ENCODE data around the gene ZNF408.
"Not testable (repeated sequence)": the region's sequence is repeated elsewhere in the genome, so short reads cannot be mapped to it uniquely, and the experiment has no call there.

Gene ZNF408

GRCh38 chr11:46705070-46705688 is 4.3 kb downstream of the ZNF408 start:
- no peak overlapping the region for H3K4me3 Mint-ChIP-seq
- ATAC-seq = no peak
- no peaks in the 10 kb centered on the region for H3K27me3 Mint-ChIP-seq
- H3K9me3 Mint-ChIP-seq = no peaks in the 10 kb centered on the region
- H3K4me1 Mint-ChIP-seq = peaks cover 28% of the 10 kb centered on the region
- H3K27ac Mint-ChIP-seq = no peak overlapping the region
- no peak for DNase-seq

DNA sequence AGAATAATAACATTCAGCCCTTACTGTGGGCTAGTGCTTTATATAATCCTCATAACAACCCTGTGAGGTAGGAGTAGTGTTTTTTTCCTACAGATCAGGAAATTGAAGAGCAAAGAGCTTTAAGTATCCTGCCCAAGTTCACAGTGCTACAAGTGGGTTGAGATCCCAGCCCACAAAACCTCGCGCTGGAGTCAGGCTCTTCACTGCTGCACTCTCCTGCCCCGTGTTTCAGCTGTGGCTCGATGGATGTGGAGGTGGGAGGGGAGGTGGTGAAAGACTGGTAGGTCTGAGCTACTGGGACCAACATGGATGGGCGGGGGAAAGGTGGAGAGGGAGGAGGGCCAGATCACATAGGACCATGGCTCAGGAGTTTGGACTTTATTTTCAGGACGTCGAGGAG is 6.1 kb downstream of the ZNF408 start:
- Mint-ChIP-seq H3K4me1 (peaks cover 20% of the 10 kb centered on the region), H3K4me3 (no peak overlapping the region), H3K27ac (peak overlapping the region in 1 of 2 donors; percentile 18), H3K9me3 (no peaks in the 10 kb centered on the region), H3K27me3 (no peaks in the 10 kb centered on the region)
- DNase-seq (no peak), ATAC-seq (peak; percentile 16)

DNA sequence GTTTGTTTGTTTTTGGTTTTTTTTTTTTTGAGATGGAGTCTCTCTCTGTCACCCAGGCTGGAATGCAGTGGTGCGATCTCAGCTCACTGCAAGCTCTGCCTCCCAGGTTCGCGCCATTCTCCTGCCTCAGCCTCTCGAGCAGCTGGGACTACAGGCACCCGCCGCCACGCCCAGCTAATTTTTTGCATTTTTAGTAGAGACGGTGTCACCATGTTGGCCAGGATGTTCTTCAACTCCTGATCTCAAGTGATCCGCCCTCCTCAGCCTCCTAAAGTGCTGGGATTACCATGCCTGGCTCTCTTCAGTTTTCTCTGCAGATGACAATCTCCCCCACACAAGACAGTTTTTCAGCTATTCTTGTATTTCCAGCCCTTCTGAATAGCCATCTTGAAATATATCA is 8.5 kb downstream of the ZNF408 start:
- H3K27me3 Mint-ChIP-seq, H3K9me3 Mint-ChIP-seq, DNase-seq, ATAC-seq, H3K27ac Mint-ChIP-seq, H3K4me1 Mint-ChIP-seq, H3K4me3 Mint-ChIP-seq: not testable (repeated sequence)

GRCh38 chr11:46710821-46711269 is 10.0 kb downstream of the ZNF408 start:
- Mint-ChIP-seq H3K9me3 (no peaks in the 10 kb centered on the region), H3K4me3 (no peak overlapping the region), H3K27me3 (no peaks in the 10 kb centered on the region), H3K4me1 (peaks cover 6% of the 10 kb centered on the region), H3K27ac (peak overlapping the region in 1 of 2 donors; percentile 27)
- ATAC-seq (no peak), DNase-seq (no peak)

GRCh38 chr11:46711303-46711702 is 10.5 kb downstream of the ZNF408 start:
- H3K4me3 Mint-ChIP-seq = no peak overlapping the region
- peaks cover 6% of the 10 kb centered on the region for H3K4me1 Mint-ChIP-seq
- DNase-seq = no peak
- H3K27ac Mint-ChIP-seq = no peak overlapping the region
- ATAC-seq = no peak
- no peaks in the 10 kb centered on the region for H3K9me3 Mint-ChIP-seq
- no peaks in the 10 kb centered on the region for H3K27me3 Mint-ChIP-seq

DNA sequence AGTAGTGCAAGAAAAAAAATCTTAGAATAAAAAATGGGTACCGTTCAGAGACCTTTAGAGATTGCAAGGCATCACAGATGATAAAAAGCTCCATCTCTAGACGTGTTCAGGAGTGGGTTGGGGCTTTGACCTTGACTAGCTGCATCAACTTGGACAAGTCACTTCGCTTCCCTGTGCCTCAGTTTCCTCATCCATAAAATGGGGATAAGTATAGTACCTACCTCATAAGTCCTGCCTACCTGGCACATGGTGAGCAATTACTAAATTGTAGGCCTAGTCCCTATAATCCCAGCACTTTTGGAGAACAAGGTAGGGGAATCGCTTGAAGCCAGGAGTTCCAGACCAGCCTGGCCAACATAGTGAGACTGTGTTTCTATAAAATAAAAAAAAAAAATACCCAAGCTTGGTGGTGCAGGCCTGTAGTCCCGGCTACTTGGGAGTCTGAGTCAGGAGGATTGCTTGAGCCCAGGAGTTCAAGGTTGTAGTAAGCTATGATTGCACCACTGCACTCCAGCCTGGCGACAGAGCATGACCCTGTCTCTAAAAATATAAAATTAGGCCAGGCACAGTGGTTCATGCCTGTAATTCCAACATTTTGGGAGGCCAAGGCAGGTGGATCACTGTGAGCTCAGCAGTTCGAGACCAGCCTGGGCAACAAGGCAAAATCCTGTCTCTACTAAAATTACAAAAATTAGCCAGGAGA is 12.2 kb downstream of the ZNF408 start:
- no peaks in the 10 kb centered on the region for H3K4me1 Mint-ChIP-seq
- H3K9me3 Mint-ChIP-seq = no peaks in the 10 kb centered on the region
- DNase-seq = no peak
- no peaks in the 10 kb centered on the region for H3K27me3 Mint-ChIP-seq
- no peak for ATAC-seq
- no peak overlapping the region for H3K27ac Mint-ChIP-seq
- no peak overlapping the region for H3K4me3 Mint-ChIP-seq

GRCh38 chr11:46717825-46718154 is 17.0 kb downstream of the ZNF408 start:
- not testable (repeated sequence) for H3K9me3 Mint-ChIP-seq, DNase-seq, H3K27me3 Mint-ChIP-seq, H3K4me3 Mint-ChIP-seq, ATAC-seq, H3K27ac Mint-ChIP-seq
- H3K4me1 Mint-ChIP-seq = peaks cover 10% of the 10 kb centered on the region

GRCh38 chr11:46718155-46719019 is 17.6 kb downstream of the ZNF408 start:
- H3K4me1 Mint-ChIP-seq = peaks cover 10% of the 10 kb centered on the region
- no peaks in the 10 kb centered on the region for H3K27me3 Mint-ChIP-seq
- H3K4me3 Mint-ChIP-seq = no peak overlapping the region
- peak overlapping the region in 1 of 2 donors; percentile 57 for H3K27ac Mint-ChIP-seq
- no peak for ATAC-seq
- H3K9me3 Mint-ChIP-seq = no peaks in the 10 kb centered on the region
- no peak for DNase-seq

DNA sequence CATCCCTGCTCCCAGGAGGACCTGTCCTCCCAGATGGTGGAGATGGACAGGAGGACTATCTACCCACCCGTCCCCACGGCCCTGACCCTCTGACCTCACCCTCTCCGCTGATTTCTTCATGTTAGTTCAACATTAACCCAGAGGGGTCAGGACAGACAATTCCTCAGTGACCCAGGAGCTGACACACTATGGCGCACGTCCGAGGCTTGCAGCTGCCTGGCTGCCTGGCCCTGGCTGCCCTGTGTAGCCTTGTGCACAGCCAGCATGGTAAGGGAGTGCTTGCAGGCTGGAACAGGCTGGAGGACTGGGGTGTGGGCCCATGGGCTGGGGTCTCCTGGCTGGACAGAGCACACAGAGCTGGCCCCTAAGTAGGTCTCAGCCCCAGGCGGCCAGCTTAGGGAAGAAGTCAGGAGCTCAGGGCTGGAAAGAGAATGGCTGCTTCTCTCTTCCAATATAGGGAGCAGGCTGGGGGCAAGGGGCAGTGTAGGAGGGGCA is 18.3 kb downstream of the ZNF408 start, which contains the start of gene F2:
F2 (plus strand) TSS at position 166 of the 495 bp plus-strand sequence; CDS start at position 189, 23 bp downstream.
- H3K27ac Mint-ChIP-seq = peak within 1 kb of the TSS; percentile 48 to 57
- H3K9me3 Mint-ChIP-seq = no peaks in the 10 kb centered on the region
- DNase-seq (no peak), ATAC-seq (no peak)
- H3K4me3 Mint-ChIP-seq = no peak within 1 kb of the TSS
- H3K4me1 Mint-ChIP-seq = peaks cover 10% of the 10 kb centered on the region
- H3K27me3 Mint-ChIP-seq = no peaks in the 10 kb centered on the region

DNA sequence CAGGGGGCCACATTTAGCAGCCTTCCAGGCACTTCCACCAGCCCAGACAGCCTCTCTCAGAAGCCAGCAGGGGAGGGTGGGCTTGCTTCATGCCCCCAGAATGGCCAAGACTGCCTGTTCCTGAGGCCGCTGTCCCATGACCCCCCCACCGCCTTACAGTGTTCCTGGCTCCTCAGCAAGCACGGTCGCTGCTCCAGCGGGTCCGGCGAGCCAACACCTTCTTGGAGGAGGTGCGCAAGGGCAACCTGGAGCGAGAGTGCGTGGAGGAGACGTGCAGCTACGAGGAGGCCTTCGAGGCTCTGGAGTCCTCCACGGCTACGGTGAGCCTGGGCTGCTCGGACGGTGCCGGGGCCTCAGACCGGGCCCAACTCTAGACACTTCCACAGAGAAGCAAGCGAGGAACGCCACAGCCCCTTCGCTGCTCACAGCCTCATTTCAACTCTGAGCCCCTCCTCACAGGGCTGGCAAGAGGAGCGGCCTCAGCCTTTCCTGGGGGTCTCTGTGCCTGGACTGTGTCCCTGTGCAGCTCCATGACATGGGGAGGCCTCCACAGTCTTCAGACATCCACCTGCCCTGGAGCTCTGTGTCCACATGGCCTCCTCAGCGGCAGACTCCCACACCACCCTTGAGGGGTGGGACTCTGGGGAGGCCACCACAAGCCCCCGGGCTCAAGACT is 18.9 kb downstream of the ZNF408 start:
- Mint-ChIP-seq H3K4me1 (peaks cover 10% of the 10 kb centered on the region), H3K27ac (peak overlapping the region in 1 of 2 donors; percentile 48), H3K9me3 (no peaks in the 10 kb centered on the region), H3K27me3 (no peaks in the 10 kb centered on the region), H3K4me3 (no peak overlapping the region)
- ATAC-seq (peak; percentile 40), DNase-seq (no peak)

- H3K9me3 Mint-ChIP-seq = no peaks in the 10 kb centered on the region
- no peak for ATAC-seq
- DNase-seq = no peak
- no peak overlapping the region for H3K4me3 Mint-ChIP-seq
- no peaks in the 10 kb centered on the region for H3K27me3 Mint-ChIP-seq
- no peak overlapping the region for H3K27ac Mint-ChIP-seq
- peaks cover 10% of the 10 kb centered on the region for H3K4me1 Mint-ChIP-seq
These were observed 20.5 kb downstream of the ZNF408 start for GRCh38 chr11:46721286-46721685.

DNA sequence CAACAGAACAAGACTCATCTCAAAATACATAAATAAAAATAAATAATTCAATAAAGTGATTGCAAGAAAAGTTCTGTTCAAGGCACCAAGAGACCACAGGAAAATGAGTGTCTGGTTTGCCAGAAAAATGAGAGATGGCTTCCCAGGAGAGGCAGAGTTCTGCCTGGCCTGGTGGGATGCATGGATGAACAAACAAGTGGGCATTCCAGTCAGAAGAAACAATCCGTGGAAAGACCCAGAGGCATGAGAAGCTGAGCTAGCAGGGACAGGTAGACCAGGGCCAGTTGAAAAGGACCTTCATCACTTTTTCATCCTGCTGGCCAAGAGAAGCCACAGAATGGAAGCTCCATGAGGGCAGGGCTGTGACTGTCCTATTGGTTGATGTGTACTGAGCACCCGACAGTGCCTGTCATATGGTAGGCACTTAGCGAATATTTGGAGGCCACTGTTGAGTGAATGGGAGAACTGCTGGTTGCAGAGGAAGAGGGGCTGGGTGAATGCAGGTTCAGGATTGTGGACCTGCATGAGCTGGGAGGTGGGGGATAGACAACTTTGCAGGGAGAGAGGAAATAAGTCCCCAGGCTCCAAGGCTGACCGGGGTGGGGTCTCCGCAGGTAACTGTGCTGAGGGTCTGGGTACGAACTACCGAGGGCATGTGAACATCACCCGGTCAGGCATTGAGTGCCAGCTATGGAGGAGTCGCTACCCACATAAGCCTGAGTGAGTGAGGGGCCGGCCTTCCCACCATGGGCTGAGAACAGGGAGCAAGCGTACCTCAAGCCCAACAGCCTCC is 21.9 kb downstream of the ZNF408 start:
- Mint-ChIP-seq H3K9me3 (no peaks in the 10 kb centered on the region), H3K4me3 (no peak overlapping the region), H3K4me1 (peaks cover 10% of the 10 kb centered on the region), H3K27me3 (no peaks in the 10 kb centered on the region), H3K27ac (peak overlapping the region in 1 of 2 donors; percentile 9)
- no peak for ATAC-seq
- no peak for DNase-seq

- H3K4me3 Mint-ChIP-seq = no peak overlapping the region
- no peak overlapping the region for H3K27ac Mint-ChIP-seq
- peaks cover 8% of the 10 kb centered on the region for H3K4me1 Mint-ChIP-seq
- no peak for ATAC-seq
- no peaks in the 10 kb centered on the region for H3K27me3 Mint-ChIP-seq
- no peak for DNase-seq
- H3K9me3 Mint-ChIP-seq = no peaks in the 10 kb centered on the region
These were observed 22.5 kb downstream of the ZNF408 start for GRCh38 chr11:46723359-46723680.

DNA sequence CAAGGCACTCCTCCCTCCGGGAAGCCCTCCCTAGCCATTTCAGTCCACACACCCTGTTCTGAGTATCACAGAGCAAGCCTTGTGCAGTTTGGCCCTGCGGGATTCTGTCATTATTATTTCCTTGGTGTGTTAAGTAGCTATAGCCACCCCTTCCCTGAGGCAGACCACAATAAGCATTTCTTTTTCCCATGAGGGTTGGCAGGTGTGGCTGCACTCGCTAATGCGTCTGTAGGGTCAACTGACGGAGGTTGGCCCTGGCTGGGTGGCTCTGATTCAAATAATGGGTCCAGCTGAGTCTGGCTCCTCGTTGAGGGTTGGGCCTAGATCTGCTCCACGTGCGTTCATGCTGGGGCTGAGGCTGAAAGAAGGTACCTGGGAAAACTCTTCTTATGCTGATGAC is 23.3 kb downstream of the ZNF408 start:
- Mint-ChIP-seq H3K27me3 (no peaks in the 10 kb centered on the region), H3K9me3 (no peaks in the 10 kb centered on the region), H3K4me3 (no peak overlapping the region), H3K4me1 (peaks cover under 1% of the 10 kb centered on the region), H3K27ac (no peak overlapping the region)
- ATAC-seq = no peak
- DNase-seq = no peak
